GM23338 (cell line): ENCODE data around the gene JPH3. TPM values are rescaled to one million over a fixed set of nuclear protein-coding genes. Genes with fewer than 3 reads are reported as not detected.
A peak's percentile ranks its signal among the peaks of the same experiment; 100 is the strongest.

Experiments
- ATAC-seq: fragments of 200-7000 bp; cut with Tn5 transposase; 3 replicates; pipeline ENCODE4 v1.9.1; 2020
- DNase-seq: peaks from one replicate; pipeline ENCODE4 v3.0.0-alpha.2; 2015; ENCODE audit warnings: low spot score
- H2AFZ ChIP-seq: fragments of 200-600 bp; sonication (generic); 2 replicates; pipeline ENCODE4 v1.8.0; 2016; ENCODE audit warnings: antibody characterized with exemption, mild to moderate bottlenecking, moderate library complexity
- H3F3A ChIP-seq: fragments of 200-600 bp; sonication (generic); replicated peaks from 2 replicates; pipeline ENCODE4 v1.8.0; 2017; ENCODE audit warnings: antibody characterized with exemption, mixed run types, low read depth
- H3K27ac ChIP-seq: fragments of 200-600 bp; sonication (generic); 2 replicates; pipeline ENCODE4 v1.6.1; 2016; ENCODE audit warnings: low read depth
- H3K27me3 ChIP-seq: fragments of 200-600 bp; sonication (generic); 2 replicates; pipeline ENCODE4 v1.8.0; 2016; ENCODE audit warnings: mild to moderate bottlenecking, mixed run types, moderate library complexity; ENCODE audit not compliant: insufficient read depth
- H3K36me3 ChIP-seq: fragments of 200-600 bp; sonication (generic); 2 replicates; pipeline ENCODE4 v1.8.0; 2016; ENCODE audit warnings: mild to moderate bottlenecking; ENCODE audit not compliant: insufficient read depth
- H3K4me1 ChIP-seq: fragments of 200-600 bp; sonication (generic); 2 replicates; pipeline ENCODE4 v1.8.0; 2016; ENCODE audit warnings: mild to moderate bottlenecking, moderate library complexity; ENCODE audit not compliant: insufficient read depth
- H3K4me2 ChIP-seq: fragments of 200-600 bp; sonication (generic); 2 replicates; pipeline ENCODE4 v1.7.1; 2017; ENCODE audit warnings: mixed run types
- H3K4me3 ChIP-seq: fragments of 200-600 bp; sonication (generic); 2 replicates; pipeline ENCODE4 v1.6.1; 2016; ENCODE audit warnings: mixed run types
- H3K79me2 ChIP-seq: fragments of 200-600 bp; sonication (generic); replicated peaks from 2 replicates; pipeline ENCODE4 v1.8.0; 2017; ENCODE audit warnings: mild to moderate bottlenecking; ENCODE audit not compliant: insufficient read depth
- H3K9me2 ChIP-seq: fragments of 200-600 bp; sonication (generic); 2 replicates; pipeline ENCODE4 v1.8.0; 2017; ENCODE audit not compliant: insufficient read depth
- H4K20me1 ChIP-seq: fragments of 200-600 bp; sonication (generic); replicated peaks from 2 replicates; pipeline ENCODE4 v1.8.0; 2017; ENCODE audit warnings: mild to moderate bottlenecking; ENCODE audit not compliant: insufficient read depth
- H3K27ac Mint-ChIP-seq: 2 replicates; pipeline ENCODE4 v1.8.0; 2020; ENCODE audit warnings: inconsistent platforms, mild to moderate bottlenecking, moderate library complexity, mixed read lengths
- H3K27me3 Mint-ChIP-seq: 3 replicates; pipeline ENCODE4 v1.8.0; 2022; ENCODE audit warnings: low read depth, mild to moderate bottlenecking, moderate library complexity, mixed read lengths, inconsistent platforms; ENCODE audit not compliant: insufficient read depth, poor library complexity
- H3K36me3 Mint-ChIP-seq: 3 replicates; pipeline ENCODE4 v1.8.0; 2021; ENCODE audit warnings: low read depth, mild to moderate bottlenecking, inconsistent platforms, moderate library complexity, mixed read lengths
- H3K4me1 Mint-ChIP-seq: 3 replicates; pipeline ENCODE4 v1.8.0; 2020; ENCODE audit warnings: mild to moderate bottlenecking, inconsistent platforms, mixed read lengths
- H3K4me3 Mint-ChIP-seq: 3 replicates; pipeline ENCODE4 v1.8.0; 2021; ENCODE audit warnings: moderate library complexity, mild to moderate bottlenecking, inconsistent platforms, mixed read lengths
- H3K9me3 Mint-ChIP-seq: 3 replicates; pipeline ENCODE4 v1.8.0; 2020; ENCODE audit warnings: moderate library complexity, mild to moderate bottlenecking, inconsistent platforms, mixed read lengths
- ZNF331 ChIP-seq: fragments of 250-450 bp; sonication (Bioruptor Pico); IDR thresholded peaks from 2 replicates; pipeline ENCODE4 v1.5.0; 2020; ENCODE audit warnings: low read depth, mild to moderate bottlenecking, moderate library complexity
- polyA plus RNA-seq: library from polyadenylated mRNA; unstranded; fragments of >200 nt; fragmentation: Nextera tagmentation; extraction: Ambion mirVana; gene quantifications from 2 replicates; pipeline ENCODE4 v1.2.1, GENCODE V29; 2016
- total RNA-seq: library from RNA; depleted of rRNA; stranded (reverse); fragments of >200 nt; shearing (Covaris generic); gene quantifications from 2 replicates; pipeline ENCODE4 v1.2.3, GENCODE V29; 2014
- TF ChIP-seq, protein P1 (sequence below): IDR thresholded peaks from 2 replicates; pipeline ENCODE4 v1.6.1; 2016; ENCODE audit warnings: antibody characterized with exemption
- TF ChIP-seq, protein P2 (sequence below), 2 experiments: fragments of 200-600 bp in 1 of 2; sonication (generic) in 1 of 2; conservative IDR thresholded peaks; 2 replicates each; pipeline versions ENCODE4 v1.5.1 to v1.6.1; 2016 to 2017; ENCODE audit warnings: antibody characterized with exemption in 2 of 2, low read depth in 2 of 2, mild to moderate bottlenecking in 2 of 2, moderate library complexity in 1 of 2

JPH3 gene
- total and polyA plus RNA-seq, 2 experiments from 2014 or later, result 8.4 to 38.3 TPM

DNA sequence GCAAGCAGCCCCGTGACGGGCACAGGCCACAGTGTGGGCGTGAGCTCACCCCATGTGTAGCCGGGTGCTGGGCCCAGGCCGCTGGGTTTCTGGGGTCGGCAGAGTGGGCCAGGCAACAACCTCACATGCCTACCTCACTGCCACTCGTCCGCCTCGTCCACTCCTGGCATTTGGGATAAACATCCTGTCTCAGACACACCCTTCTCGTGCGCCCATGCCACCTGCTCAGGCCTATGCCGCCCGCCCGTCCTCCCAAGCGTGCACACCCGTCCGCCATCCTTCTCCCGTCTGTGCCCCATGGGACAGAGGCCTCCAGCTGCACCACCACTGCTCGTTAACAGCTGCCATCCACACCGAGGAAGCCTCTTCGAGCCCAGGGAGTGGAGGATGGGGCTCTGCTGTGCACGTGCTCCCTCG lies 99.2 kb downstream of the JPH3 start:
- Mint-ChIP-seq H3K4me1 (peaks cover 12% of the 10 kb centered on the region), H3K36me3 (peaks cover 51% of the 10 kb centered on the region), H3K4me3 (no peak overlapping the region), H3K27me3 (peaks cover 6% of the 10 kb centered on the region), H3K9me3 (no peaks in the 10 kb centered on the region; the same call in 2 of the 3 replicates), H3K27ac (no peak overlapping the region)
- H3K79me2 ChIP-seq, result peaks cover 8% of the 10 kb centered on the region
- TF ChIP-seq ZNF331, result no peak
- TF ChIP-seq, protein P1, sequence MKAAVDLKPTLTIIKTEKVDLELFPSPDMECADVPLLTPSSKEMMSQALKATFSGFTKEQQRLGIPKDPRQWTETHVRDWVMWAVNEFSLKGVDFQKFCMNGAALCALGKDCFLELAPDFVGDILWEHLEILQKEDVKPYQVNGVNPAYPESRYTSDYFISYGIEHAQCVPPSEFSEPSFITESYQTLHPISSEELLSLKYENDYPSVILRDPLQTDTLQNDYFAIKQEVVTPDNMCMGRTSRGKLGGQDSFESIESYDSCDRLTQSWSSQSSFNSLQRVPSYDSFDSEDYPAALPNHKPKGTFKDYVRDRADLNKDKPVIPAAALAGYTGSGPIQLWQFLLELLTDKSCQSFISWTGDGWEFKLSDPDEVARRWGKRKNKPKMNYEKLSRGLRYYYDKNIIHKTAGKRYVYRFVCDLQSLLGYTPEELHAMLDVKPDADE, result no peak
- H4K20me1 ChIP-seq, result no peaks in the 10 kb centered on the region; the same call in 1 of the 2 replicates
- H3K27ac ChIP-seq, result no peak overlapping the region
- H3F3A ChIP-seq, result peaks cover 7% of the 10 kb centered on the region; the same call in 1 of the 2 replicates
- no peaks in the 10 kb centered on the region for H3K27me3 ChIP-seq
- H3K36me3 ChIP-seq, result no peaks in the 10 kb centered on the region
- no peaks in the 10 kb centered on the region for H3K4me1 ChIP-seq
- H3K4me3 ChIP-seq, result no peak overlapping the region
- ATAC-seq (no peak), DNase-seq (no peak)
- H3K9me2 ChIP-seq, result no peaks in the 10 kb centered on the region
- no peak overlapping the region for H3K4me2 ChIP-seq
- no peak overlapping the region for H2AFZ ChIP-seq

DNA sequence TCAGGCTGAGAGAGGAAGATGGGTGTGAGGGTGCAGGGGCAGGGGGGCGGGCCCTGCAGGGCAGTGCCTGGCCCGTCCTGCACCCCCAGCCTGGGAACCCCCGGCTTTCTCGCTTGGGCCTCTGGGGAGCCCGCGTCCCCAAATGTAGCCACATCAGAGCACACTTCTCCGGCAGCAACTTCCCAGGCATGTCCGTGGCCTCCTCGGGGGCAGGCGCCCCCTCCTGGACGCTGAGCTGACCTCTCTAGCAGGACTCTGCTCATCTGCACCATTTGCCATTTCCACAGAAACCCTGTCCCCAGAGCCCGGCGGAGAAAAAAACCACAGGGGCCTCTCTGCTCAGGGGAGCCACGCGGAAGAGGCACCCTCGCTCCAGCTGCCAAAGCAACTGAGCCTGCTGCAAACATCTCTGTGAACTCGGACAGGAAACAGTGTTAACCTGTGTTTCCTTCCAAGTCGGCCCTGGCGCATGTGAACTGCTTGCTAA lies 100.1 kb downstream of the JPH3 start:
- H3K4me3 ChIP-seq, result no peak overlapping the region
- H3K36me3 Mint-ChIP-seq, result peaks cover 52% of the 10 kb centered on the region
- TF ChIP-seq, protein P1, result no peak
- TF ChIP-seq, protein P2, sequence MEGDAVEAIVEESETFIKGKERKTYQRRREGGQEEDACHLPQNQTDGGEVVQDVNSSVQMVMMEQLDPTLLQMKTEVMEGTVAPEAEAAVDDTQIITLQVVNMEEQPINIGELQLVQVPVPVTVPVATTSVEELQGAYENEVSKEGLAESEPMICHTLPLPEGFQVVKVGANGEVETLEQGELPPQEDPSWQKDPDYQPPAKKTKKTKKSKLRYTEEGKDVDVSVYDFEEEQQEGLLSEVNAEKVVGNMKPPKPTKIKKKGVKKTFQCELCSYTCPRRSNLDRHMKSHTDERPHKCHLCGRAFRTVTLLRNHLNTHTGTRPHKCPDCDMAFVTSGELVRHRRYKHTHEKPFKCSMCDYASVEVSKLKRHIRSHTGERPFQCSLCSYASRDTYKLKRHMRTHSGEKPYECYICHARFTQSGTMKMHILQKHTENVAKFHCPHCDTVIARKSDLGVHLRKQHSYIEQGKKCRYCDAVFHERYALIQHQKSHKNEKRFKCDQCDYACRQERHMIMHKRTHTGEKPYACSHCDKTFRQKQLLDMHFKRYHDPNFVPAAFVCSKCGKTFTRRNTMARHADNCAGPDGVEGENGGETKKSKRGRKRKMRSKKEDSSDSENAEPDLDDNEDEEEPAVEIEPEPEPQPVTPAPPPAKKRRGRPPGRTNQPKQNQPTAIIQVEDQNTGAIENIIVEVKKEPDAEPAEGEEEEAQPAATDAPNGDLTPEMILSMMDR (conservative IDR thresholded peaks at IDR 0.05; ENCODE audit: low read depth in 2 of 2), result peak; percentile 67 to 75
- H3F3A ChIP-seq, result peaks cover 7% of the 10 kb centered on the region; the same call in 1 of the 2 replicates
- H2AFZ ChIP-seq, result no peak overlapping the region
- no peaks in the 10 kb centered on the region for H3K27me3 ChIP-seq
- peaks cover 8% of the 10 kb centered on the region for H3K27me3 Mint-ChIP-seq
- peaks cover 13% of the 10 kb centered on the region for H3K79me2 ChIP-seq
- H3K4me1 Mint-ChIP-seq, result peaks cover 18% of the 10 kb centered on the region
- peak overlapping the region; percentile 53; the same call in 1 of the 2 replicates for H3K27ac ChIP-seq
- no peak overlapping the region for H3K27ac Mint-ChIP-seq
- H3K4me1 ChIP-seq, result no peaks in the 10 kb centered on the region
- DNase-seq, result peak; percentile 83
- H3K9me3 Mint-ChIP-seq, result no peaks in the 10 kb centered on the region; the same call in 2 of the 3 replicates
- H3K4me2 ChIP-seq, result no peak overlapping the region
- peak; percentile 76 for ATAC-seq
- no peaks in the 10 kb centered on the region for H3K9me2 ChIP-seq
- no peak overlapping the region for H3K4me3 Mint-ChIP-seq
- H4K20me1 ChIP-seq, result no peaks in the 10 kb centered on the region; the same call in 1 of the 2 replicates
- H3K36me3 ChIP-seq, result no peaks in the 10 kb centered on the region

DNA sequence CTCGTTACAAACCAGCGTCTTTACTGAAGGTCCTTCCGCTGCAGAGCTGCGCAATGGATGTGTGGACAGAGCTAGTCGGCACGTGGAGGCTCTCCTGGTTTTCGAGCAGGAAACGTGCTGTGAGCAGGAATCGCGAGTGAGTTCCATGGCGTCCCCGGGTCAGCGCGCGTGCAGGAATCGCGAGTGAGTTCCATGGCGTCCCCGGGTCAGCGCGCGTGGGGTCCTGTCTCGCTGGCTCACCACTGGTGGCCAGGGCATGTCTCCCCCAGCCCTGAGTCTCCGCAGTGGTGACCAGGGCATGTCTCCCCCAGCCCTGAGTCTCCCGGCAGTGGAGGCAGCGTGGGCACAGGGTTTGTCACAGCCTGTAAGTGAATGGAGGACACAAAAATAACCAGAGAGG lies 100.8 kb downstream of the JPH3 start:
- Histone ChIP-seq H3K27me3 (no peaks in the 10 kb centered on the region), H4K20me1 (no peaks in the 10 kb centered on the region; the same call in 1 of the 2 replicates), H3K79me2 (peaks cover 13% of the 10 kb centered on the region), H3K27ac (peak overlapping the region; percentile 53; the same call in 1 of the 2 replicates), H3K4me2 (no peak overlapping the region), H2AFZ (no peak overlapping the region), H3F3A (peaks cover 7% of the 10 kb centered on the region; the same call in 1 of the 2 replicates), H3K9me2 (no peaks in the 10 kb centered on the region), H3K4me3 (no peak overlapping the region), H3K36me3 (no peaks in the 10 kb centered on the region), H3K4me1 (no peaks in the 10 kb centered on the region)
- no peak for ATAC-seq
- Mint-ChIP-seq H3K27ac (no peak overlapping the region), H3K4me1 (peaks cover 18% of the 10 kb centered on the region), H3K27me3 (peaks cover 8% of the 10 kb centered on the region), H3K4me3 (no peak overlapping the region), H3K9me3 (no peaks in the 10 kb centered on the region; the same call in 2 of the 3 replicates), H3K36me3 (peaks cover 52% of the 10 kb centered on the region)
- no peak for DNase-seq
- TF ChIP-seq, protein P2 (conservative IDR thresholded peaks at IDR 0.05; ENCODE audit: low read depth in 2 of 2), result no peak
- no peak for TF ChIP-seq ZNF331
